Lung (tissue), 12 donors: ENCODE results near the gene HSPB7. TPM values are rescaled to one million over a fixed set of nuclear protein-coding genes. Genes with fewer than 3 reads are reported as not detected.
"Not testable (repeated sequence)": the region's sequence is repeated elsewhere in the genome, so short reads cannot be mapped to it uniquely, and the experiment has no call there.

Experiments
- ATAC-seq: fragments of 200-7000 bp; cut with Tn5 transposase; one replicate; pipeline ENCODE4 v1.9.1; 2020; ENCODE audit warnings: moderate number of reproducible peaks; ENCODE audit not compliant: insufficient read depth, low FRiP score
- DNase-seq, 3 donors: peaks; one replicate each; pipeline ENCODE4 v3.0.0-alpha.2; 2013 to 2017
- H3K27ac ChIP-seq, 2 donors: one replicate each; pipeline ENCODE4 v1.5.1; 2013; ENCODE audit warnings: mild to moderate bottlenecking in 2 of 2, moderate library complexity in 2 of 2, control low read depth in 1 of 2, inconsistent platforms in 1 of 2, low read depth in 1 of 2, low read length in 1 of 2
- H3K27me3 ChIP-seq, 3 donors: one replicate each; pipeline ENCODE4 v1.5.1; 2013; ENCODE audit warnings: low read length in 2 of 3; ENCODE audit not compliant: control insufficient read depth in 3 of 3, insufficient read depth in 3 of 3
- H3K36me3 ChIP-seq, 4 donors: one replicate each; pipeline ENCODE4 v1.5.1; 2013; ENCODE audit warnings: low read length in 4 of 4, mild to moderate bottlenecking in 1 of 4, moderate library complexity in 1 of 4; ENCODE audit not compliant: control insufficient read depth in 4 of 4, insufficient read depth in 4 of 4
- H3K4me1 ChIP-seq, 5 donors: one replicate each; pipeline ENCODE4 v1.5.1; 2013; ENCODE audit warnings: low read length in 5 of 5, mild to moderate bottlenecking in 2 of 5, moderate library complexity in 1 of 5; ENCODE audit not compliant: control insufficient read depth in 5 of 5, insufficient read depth in 5 of 5
- H3K4me3 ChIP-seq: one replicate; pipeline ENCODE4 v1.5.1; 2013; ENCODE audit warnings: mild to moderate bottlenecking, control low read depth, moderate library complexity
- H3K9ac ChIP-seq, 2 donors: one replicate each; pipeline ENCODE4 v1.5.1; 2013; ENCODE audit warnings: low read length in 2 of 2, control low read depth in 1 of 2; ENCODE audit not compliant: insufficient read depth in 1 of 2
- H3K9me3 ChIP-seq, 4 donors: one replicate each; pipeline ENCODE4 v1.5.1; 2013; ENCODE audit warnings: low read length in 3 of 4, mild to moderate bottlenecking in 1 of 4, moderate library complexity in 1 of 4; ENCODE audit not compliant: control insufficient read depth in 4 of 4, insufficient read depth in 3 of 4
- CTCF ChIP-seq: IDR thresholded peaks from 2 replicates; pipeline ENCODE4 v1.5.1; 2012; ENCODE audit warnings: mild to moderate bottlenecking; ENCODE audit errors: control extremely low read depth, extremely low read depth
- WGBS, 2 donors: extraction: QIAGEN DNeasy Blood & Tissue Kit; methylation state at CpG; one replicate each; pipeline ENCODE4 v1.1.7; 2013; 5-methylcytosine and 5-hydroxymethylcytosine counted together
- polyA plus RNA-seq, 2 donors: library from polyadenylated mRNA; stranded (reverse); fragments of 200-250 nt; gene quantifications; one replicate each; pipeline ENCODE4 v1.2.1, GENCODE V29; 2013
- total RNA-seq, 2 donors: library from RNA; depleted of rRNA in 1 of 2; stranded (reverse); fragments of >200 nt in 1 of 2; gene quantifications; one replicate each; pipeline ENCODE4 v1.2.1, GENCODE V29; 2014 to 2021
- donor health status: control.
- donor health status: control.
- donor health status: Bipolar disorder and iron deficiency.
- donor health status: healthy.
- donor health status: DM: yes; HTN: yes; CAD: no.

Gene HSPB7
- total and polyA plus RNA-seq, 4 donors: 2.4 to 34.2 (median 11.4) TPM

- ATAC-seq (no peak), DNase-seq (no peak)
- WGBS, 2 donors: 93 to 97% methylated on average over 5 of the region's 5 CpGs
- Histone ChIP-seq H3K9ac (no peak overlapping the region), H3K27me3 (no peaks in the 10 kb centered on the region), H3K36me3 (no peaks in the 10 kb centered on the region), H3K9me3 (no peaks in the 10 kb centered on the region), H3K27ac (no peak overlapping the region), H3K4me1 (peaks cover 0 to 9% (median 2%) of the 10 kb centered on the region in 5 donors), H3K4me3 (no peak overlapping the region)
- TF ChIP-seq CTCF: no peak
These were observed 26.1 kb upstream of the HSPB7 start for GRCh38 chr1:16043950-16044349.

GRCh38 chr1:16043521-16043920 is 25.7 kb upstream of the HSPB7 start, which contains the start of gene CLCNKB:
Gene CLCNKB (plus strand): TSS chr1:16043782. CDS start chr1:16044493, 711 bp downstream.
- ATAC-seq (no peak), DNase-seq (peak in 1 of 3 donors; percentile 44)
- no peak within 1 kb of the TSS for H3K4me3 ChIP-seq
- WGBS, 2 donors: 76 to 81% methylated on average over 7 of the region's 7 CpGs
- H3K27me3 ChIP-seq: no peaks in the 10 kb centered on the region
- TF ChIP-seq CTCF: no peak
- H3K9me3 ChIP-seq: no peaks in the 10 kb centered on the region
- no peak within 1 kb of the TSS for H3K9ac ChIP-seq
- H3K27ac ChIP-seq: no peak within 1 kb of the TSS
- peaks cover 0 to 5% (median 0%) of the 10 kb centered on the region in 5 donors for H3K4me1 ChIP-seq
- no peaks in the 10 kb centered on the region for H3K36me3 ChIP-seq

GRCh38 chr1:16042654-16043053 is 24.8 kb upstream of the HSPB7 start:
- ATAC-seq, H3K27ac ChIP-seq, H3K4me1 ChIP-seq, H3K9me3 ChIP-seq, H3K27me3 ChIP-seq, DNase-seq, H3K9ac ChIP-seq, H3K36me3 ChIP-seq, H3K4me3 ChIP-seq: not testable (repeated sequence)
- WGBS, 2 donors: 84 to 85% methylated on average over 9 of the region's 9 CpGs

GRCh38 chr1:16042096-16042495 is 24.3 kb upstream of the HSPB7 start:
- H3K27me3 ChIP-seq: no peaks in the 10 kb centered on the region
- H3K9me3 ChIP-seq: no peaks in the 10 kb centered on the region
- no peaks in the 10 kb centered on the region for H3K36me3 ChIP-seq
- no peak overlapping the region for H3K4me3 ChIP-seq
- 82 to 84% methylated on average over 9 of the region's 9 CpGs for WGBS, 2 donors
- H3K4me1 ChIP-seq: peaks cover 0 to 3% (median 0%) of the 10 kb centered on the region in 5 donors
- ATAC-seq (no peak), DNase-seq (no peak)
- no peak for TF ChIP-seq CTCF
- no peak overlapping the region for H3K27ac ChIP-seq
- no peak overlapping the region for H3K9ac ChIP-seq
